SU-DHL-6 (cell line): ENCODE results near the gene CISD3.

Source experiments
- H2AFZ ChIP-seq: fragments of 200-600 bp; sonication (generic); 2 replicates; pipeline ENCODE4 v1.6.1; 2014; ENCODE audit warnings: low read depth, mild to moderate bottlenecking, moderate library complexity, mixed read lengths, antibody characterized with exemption, low read length; ENCODE audit not compliant: severe bottlenecking
- H3F3A ChIP-seq: fragments of 200-600 bp; shearing (Covaris generic); 2 replicates; pipeline ENCODE4 v1.6.0; 2016; ENCODE audit warnings: antibody characterized with exemption, mild to moderate bottlenecking; ENCODE audit not compliant: insufficient read depth
- H3K27ac ChIP-seq: fragments of 200-600 bp; sonication (generic); 2 replicates; pipeline ENCODE4 v1.5.1; 2016; ENCODE audit warnings: low read depth, mild to moderate bottlenecking, low read length, moderate library complexity, mixed read lengths
- H3K27me3 ChIP-seq: fragments of 200-600 bp; sonication (generic), shearing (Covaris generic); 2 replicates; pipeline ENCODE4 v1.6.0; 2014; ENCODE audit warnings: mild to moderate bottlenecking, low read length
- H3K36me3 ChIP-seq: fragments of 200-600 bp; sonication (generic); 2 replicates; pipeline ENCODE4 v1.6.1; 2014; ENCODE audit warnings: mild to moderate bottlenecking, low read length, mixed read lengths
- H3K4me2 ChIP-seq: fragments of 300-600, 200-600 bp; shearing (Covaris generic), sonication (generic); 2 replicates; pipeline ENCODE4 v1.6.0; 2014; ENCODE audit warnings: low read length, low read depth, mild to moderate bottlenecking; ENCODE audit not compliant: poor library complexity, severe bottlenecking
- H3K4me3 ChIP-seq: fragments of 200-600 bp; sonication (generic); 2 replicates; pipeline ENCODE4 v1.5.1; 2014; ENCODE audit warnings: antibody characterized with exemption, low read length, mild to moderate bottlenecking, mixed read lengths; ENCODE audit not compliant: insufficient read depth, poor library complexity, severe bottlenecking
- H3K79me2 ChIP-seq: fragments of 200-600 bp; sonication (generic); 2 replicates; pipeline ENCODE4 v1.6.1; 2014; ENCODE audit warnings: mild to moderate bottlenecking, low read length, moderate library complexity; ENCODE audit not compliant: insufficient read depth
- H3K9ac ChIP-seq: fragments of 200-600 bp; sonication (generic); 2 replicates; pipeline ENCODE4 v1.7.0; 2014; ENCODE audit warnings: mild to moderate bottlenecking, low read length
- H3K9me2 ChIP-seq: fragments of 200-600 bp; sonication (generic); replicated peaks from 2 replicates; pipeline ENCODE4 v1.6.1; 2014; ENCODE audit warnings: low read length; ENCODE audit not compliant: insufficient read depth
- H3K9me3 ChIP-seq: fragments of 200-600 bp; sonication (generic); 2 replicates; pipeline ENCODE4 v1.6.1; 2014; ENCODE audit warnings: low read length, mixed read lengths; ENCODE audit not compliant: insufficient read depth
- H4K20me1 ChIP-seq: fragments of 200-600 bp; sonication (generic); 2 replicates; pipeline ENCODE4 v1.6.1; 2014; ENCODE audit warnings: low read depth, mild to moderate bottlenecking, antibody characterized with exemption, low read length, moderate library complexity, mixed read lengths
- CTCF ChIP-seq: fragments of 200-600 bp; sonication (generic); IDR thresholded peaks from one replicate; pipeline ENCODE4 v1.5.1; 2017; ENCODE audit warnings: antibody characterized with exemption, mild to moderate bottlenecking, low read length, moderate library complexity; ENCODE audit not compliant: insufficient read depth, poor library complexity, severe bottlenecking
- EZH2phosphoT487 ChIP-seq: fragments of 200-600 bp; sonication (generic), shearing (Covaris generic); conservative IDR thresholded peaks from 2 replicates; pipeline ENCODE4 v1.6.1; 2018; ENCODE audit warnings: mild to moderate bottlenecking, antibody characterized with exemption, low read length, moderate library complexity, mixed read lengths

The CISD3 gene

GRCh38 chr17:38745545-38745944 lies 15.4 kb downstream of the CISD3 start:
- no peaks in the 10 kb centered on the region for H3K27me3 ChIP-seq
- H3K9ac ChIP-seq = no peak overlapping the region
- no peak overlapping the region for H2AFZ ChIP-seq
- H3K4me2 ChIP-seq = no peak overlapping the region
- TF ChIP-seq CTCF (no peak), EZH2phosphoT487 (no peak)
- 0 out of 2 replicates have a peak, but pooled peaks cover under 1% of the 10 kb centered on the region for H3F3A ChIP-seq
- no peaks in the 10 kb centered on the region for H4K20me1 ChIP-seq
- H3K4me3 ChIP-seq = no peak overlapping the region
- H3K36me3 ChIP-seq = no peaks in the 10 kb centered on the region
- no peaks in the 10 kb centered on the region for H3K9me2 ChIP-seq
- H3K27ac ChIP-seq = no peak overlapping the region
- no peaks in the 10 kb centered on the region for H3K79me2 ChIP-seq
- no peaks in the 10 kb centered on the region for H3K9me3 ChIP-seq

GRCh38 chr17:38746004-38746848 lies 16.1 kb downstream of the CISD3 start:
- Histone ChIP-seq H3F3A (0 out of 2 replicates have a peak, but pooled peaks cover 6% of the 10 kb centered on the region), H3K4me3 (no peak overlapping the region), H2AFZ (no peak overlapping the region), H4K20me1 (no peaks in the 10 kb centered on the region), H3K9me2 (no peaks in the 10 kb centered on the region), H3K79me2 (no peaks in the 10 kb centered on the region), H3K27ac (no peak overlapping the region), H3K27me3 (no peaks in the 10 kb centered on the region), H3K36me3 (no peaks in the 10 kb centered on the region), H3K9ac (no peak overlapping the region), H3K9me3 (no peaks in the 10 kb centered on the region), H3K4me2 (peak overlapping the region; percentile 58)
- TF ChIP-seq CTCF = no peak

DNA sequence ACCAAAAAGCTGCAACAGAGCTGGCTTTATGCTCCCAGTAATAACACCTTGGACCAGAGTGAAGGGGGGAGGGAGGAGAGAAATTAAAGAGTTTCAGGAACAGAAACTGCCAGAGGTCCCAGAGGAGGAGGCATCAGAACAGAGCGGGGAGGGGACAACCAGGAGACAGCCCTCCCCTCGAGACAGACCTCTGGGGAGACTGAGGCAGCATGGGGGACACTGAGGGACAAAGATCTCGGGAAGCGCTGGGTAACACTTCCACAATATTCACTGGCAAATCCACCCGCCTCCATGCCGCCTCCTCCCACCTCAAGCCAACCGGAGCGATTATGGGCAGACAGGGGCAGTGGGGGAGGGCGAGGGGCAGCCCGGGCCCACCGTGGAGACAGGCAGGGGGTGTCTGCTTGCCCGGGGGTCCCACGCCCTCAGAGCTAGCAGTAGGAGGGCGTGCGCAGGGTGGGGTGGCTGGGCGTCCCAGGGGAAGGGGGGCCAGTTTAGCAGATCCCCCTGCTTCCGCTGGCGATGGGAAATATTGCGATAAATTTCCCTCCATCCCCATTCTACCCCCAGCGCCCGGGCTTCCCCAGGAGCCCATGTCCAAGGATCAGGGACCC lies 16.8 kb downstream of the CISD3 start:
- Histone ChIP-seq H3K79me2 (no peaks in the 10 kb centered on the region), H3K27me3 (no peaks in the 10 kb centered on the region), H3F3A (0 out of 2 replicates have a peak, but pooled peaks cover 9% of the 10 kb centered on the region), H3K9me2 (no peaks in the 10 kb centered on the region), H3K9me3 (no peaks in the 10 kb centered on the region), H3K4me2 (peak overlapping the region; percentile 58), H3K36me3 (no peaks in the 10 kb centered on the region), H3K9ac (peak overlapping the region; percentile 45), H3K4me3 (peak overlapping the region; percentile 48), H4K20me1 (no peaks in the 10 kb centered on the region), H2AFZ (peak overlapping the region; percentile 15), H3K27ac (no peak overlapping the region)
- no peak for TF ChIP-seq EZH2phosphoT487
- no peak for TF ChIP-seq CTCF
